GM21619 (cell line): ENCODE measurements around the gene HSPB1.
"Not testable (repeated sequence)": the region's sequence is repeated elsewhere in the genome, so short reads cannot be mapped to it uniquely, and the experiment has no call there.

ENCODE experiments used
- ATAC-seq: cut with Tn5 transposase; IDR thresholded peaks from one replicate; pipeline ENCODE4 v1.9.1; 2021; ENCODE audit not compliant: unreplicated experiment

Gene HSPB1

DNA sequence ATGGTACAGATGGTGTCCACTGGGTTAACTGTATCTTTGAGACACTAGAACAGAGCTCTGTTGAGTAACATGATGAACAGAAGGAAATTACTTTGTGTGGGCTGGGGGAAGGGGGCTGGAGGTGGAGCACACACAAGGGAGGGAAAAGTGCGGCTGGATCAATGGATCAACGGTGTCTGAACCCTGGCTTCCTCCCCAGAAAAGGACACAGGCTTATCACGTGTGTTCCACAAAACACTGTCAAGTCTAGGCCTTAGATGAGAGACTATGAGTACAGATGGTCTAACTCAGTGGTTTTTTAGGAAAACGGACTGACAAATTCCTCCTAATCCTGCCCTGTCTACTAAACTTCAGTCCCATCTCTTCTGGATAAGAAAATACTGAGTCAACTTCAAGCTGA lies 27.8 kb downstream of the HSPB1 start:
- ATAC-seq = no peak

DNA sequence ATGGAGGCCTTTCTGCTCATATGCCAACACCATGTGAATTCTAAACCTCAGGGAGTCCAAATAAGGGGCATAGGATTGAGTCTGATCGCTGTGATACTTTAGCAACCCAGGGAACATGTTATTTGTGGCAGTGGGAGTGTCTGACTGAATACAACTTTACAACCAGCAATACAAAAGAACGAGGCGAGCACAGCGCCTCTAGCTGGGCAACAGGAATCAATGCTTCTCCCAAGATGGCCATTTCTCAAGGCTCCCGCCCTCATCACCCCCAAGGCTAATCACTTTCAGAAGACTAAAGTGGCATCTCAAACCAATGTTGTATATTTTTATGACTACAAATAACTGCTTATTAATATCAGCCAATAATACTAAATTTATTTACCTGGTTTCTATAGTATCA lies 28.2 kb downstream of the HSPB1 start:
- no peak for ATAC-seq

DNA sequence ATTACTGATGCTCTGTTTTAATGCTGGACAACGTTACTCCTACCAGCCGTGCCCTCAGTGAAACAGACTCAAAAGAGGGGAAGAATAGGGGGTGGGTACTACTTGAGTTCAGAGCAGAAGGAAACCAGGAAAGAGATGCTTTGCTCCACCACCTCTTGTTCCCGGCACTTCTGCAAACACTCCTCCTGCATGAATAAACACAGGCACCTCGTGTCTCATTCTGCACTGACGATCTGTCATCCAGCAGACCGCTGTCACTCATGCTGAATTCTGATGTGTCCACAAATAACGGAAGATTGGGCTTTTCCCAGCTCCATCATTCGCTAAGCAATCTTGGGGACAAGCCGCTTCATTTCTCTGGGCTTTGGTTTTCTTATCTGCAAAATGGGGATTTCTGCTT lies 29.6 kb downstream of the HSPB1 start:
- no peak for ATAC-seq

GRCh38 chr7:76333511-76334101 lies 31.1 kb downstream of the HSPB1 start:
- ATAC-seq = no peak

DNA sequence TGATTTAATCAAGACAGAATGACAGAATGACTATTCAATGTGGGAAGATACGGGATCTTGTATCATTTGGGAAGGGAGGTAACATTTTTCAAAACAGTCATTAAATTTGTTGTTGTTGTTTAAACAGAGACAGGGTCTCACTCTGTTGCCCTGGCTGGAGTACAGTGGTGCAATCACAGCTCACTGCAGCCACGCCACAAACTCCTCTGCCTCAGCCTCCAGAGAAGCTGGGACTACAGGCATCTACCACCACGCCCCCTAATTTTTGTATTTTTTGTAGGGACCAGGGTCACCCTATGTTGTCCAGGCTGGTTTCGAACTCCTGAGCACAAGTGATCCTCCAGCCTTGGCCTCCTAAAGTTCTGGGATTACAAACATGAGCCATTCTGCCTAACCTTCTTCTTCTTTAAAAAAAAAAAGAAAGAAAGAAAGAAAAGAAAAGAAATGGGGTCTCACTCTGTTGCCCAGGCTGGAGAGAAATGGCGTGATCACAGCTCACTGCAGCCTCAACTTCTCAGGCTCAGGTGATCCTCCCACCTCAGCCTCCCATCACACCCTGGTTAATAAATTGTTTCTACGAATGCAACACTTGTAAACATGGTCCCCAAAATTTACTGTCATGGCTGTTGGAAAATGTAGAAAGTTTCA lies 32.0 kb downstream of the HSPB1 start:
- ATAC-seq = no peak

- not testable (repeated sequence) for ATAC-seq
These were observed 32.9 kb downstream of the HSPB1 start for GRCh38 chr7:76335417-76335816.

GRCh38 chr7:76336094-76336493 lies 33.6 kb downstream of the HSPB1 start:
- no peak for ATAC-seq

- ATAC-seq = no peak
These were observed 34.7 kb downstream of the HSPB1 start for GRCh38 chr7:76337147-76337546.

- ATAC-seq = no peak
These were observed 36.0 kb downstream of the HSPB1 start for GRCh38 chr7:76338298-76339084.

GRCh38 chr7:76340617-76341131 lies 38.2 kb downstream of the HSPB1 start:
- ATAC-seq = no peak

DNA sequence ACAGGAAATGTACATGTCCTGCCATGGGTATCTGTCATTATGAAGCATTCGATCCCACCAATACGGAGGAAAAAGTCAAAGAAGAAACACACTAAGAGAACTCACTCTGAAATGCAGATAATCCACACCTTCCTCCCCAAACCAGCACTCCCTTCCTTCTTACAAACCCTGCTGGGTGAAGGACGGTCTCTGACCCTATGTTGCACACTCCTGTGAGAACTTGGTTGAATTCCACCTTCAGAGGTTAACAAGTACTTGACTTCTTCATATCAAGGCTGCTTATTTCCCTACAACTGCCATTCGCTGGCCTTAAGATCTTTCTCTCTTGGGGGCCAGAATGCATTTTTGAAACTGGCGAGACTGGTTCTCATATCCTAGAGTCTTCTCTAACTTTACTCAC lies 39.7 kb downstream of the HSPB1 start:
- no peak for ATAC-seq

DNA sequence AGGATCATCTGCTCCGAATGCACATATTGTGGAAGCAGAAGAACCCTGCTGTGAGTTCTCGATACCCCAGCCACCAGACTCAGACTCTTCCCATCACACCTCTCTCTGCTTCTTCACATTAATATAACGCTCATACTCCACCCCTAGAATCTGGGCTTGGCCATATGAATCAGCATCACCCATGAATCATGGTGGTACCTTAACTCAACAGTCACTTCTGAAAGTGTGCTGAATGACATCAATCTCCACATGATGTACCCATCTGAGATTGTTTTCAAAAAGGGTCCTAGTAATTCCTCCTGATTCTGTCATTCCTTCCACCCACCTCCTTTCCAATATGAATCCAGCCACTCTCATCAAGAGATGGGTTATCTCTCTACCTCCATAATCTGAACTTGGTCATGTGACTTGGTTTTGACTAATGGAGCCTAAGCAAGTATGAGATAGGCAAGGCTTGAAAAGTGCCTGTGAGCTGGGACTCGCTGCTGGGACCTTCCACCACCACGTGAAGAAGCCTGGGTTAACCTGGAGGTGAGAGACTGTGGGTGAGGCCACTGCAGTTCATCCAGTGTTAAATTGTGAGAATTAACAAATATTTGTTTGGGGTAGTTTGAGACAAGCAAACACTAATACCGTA lies 40.9 kb downstream of the HSPB1 start:
- no peak for ATAC-seq

DNA sequence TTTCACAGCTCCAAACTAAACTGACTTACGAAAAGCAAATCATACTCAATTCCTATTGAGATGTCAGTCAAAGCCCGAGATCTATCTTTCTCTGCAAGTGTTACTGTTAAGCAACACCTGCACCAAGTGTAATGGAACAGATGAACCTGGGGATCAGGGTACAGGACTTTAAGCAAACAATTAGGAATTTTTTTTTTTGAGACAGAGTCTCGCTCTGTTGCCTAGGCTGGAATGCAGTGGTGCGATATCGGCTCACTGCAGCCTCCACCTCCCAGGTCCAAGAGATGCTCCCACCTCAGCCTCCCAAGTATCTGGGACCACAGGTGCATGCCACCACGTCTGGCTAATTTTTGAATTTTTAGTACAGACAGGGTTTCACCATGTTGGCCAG lies 41.5 kb downstream of the HSPB1 start:
- ATAC-seq = no peak

DNA sequence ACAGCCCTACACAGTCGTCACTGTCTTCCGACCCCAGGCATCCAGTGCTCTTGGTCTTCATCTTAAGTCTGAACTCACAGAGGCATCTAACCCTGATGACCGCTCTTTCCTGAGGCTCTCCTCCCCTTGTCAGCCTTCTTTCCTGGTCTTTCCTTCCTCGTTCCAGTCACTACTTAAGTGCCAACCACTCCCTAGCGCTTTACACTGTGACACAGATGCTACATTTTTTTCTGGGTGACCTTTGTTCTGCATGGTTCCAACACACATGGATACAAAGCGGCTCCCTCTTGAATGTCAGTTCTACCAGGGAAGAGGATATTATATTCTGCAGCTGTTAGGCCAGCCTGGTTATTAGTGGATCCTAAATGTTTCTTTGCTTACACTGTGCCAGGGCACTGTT lies 43.6 kb downstream of the HSPB1 start:
- ATAC-seq = no peak

- no peak for ATAC-seq
These were observed 44.3 kb downstream of the HSPB1 start for GRCh38 chr7:76346778-76347177.

GRCh38 chr7:76347710-76348109 lies 45.2 kb downstream of the HSPB1 start:
- no peak for ATAC-seq

DNA sequence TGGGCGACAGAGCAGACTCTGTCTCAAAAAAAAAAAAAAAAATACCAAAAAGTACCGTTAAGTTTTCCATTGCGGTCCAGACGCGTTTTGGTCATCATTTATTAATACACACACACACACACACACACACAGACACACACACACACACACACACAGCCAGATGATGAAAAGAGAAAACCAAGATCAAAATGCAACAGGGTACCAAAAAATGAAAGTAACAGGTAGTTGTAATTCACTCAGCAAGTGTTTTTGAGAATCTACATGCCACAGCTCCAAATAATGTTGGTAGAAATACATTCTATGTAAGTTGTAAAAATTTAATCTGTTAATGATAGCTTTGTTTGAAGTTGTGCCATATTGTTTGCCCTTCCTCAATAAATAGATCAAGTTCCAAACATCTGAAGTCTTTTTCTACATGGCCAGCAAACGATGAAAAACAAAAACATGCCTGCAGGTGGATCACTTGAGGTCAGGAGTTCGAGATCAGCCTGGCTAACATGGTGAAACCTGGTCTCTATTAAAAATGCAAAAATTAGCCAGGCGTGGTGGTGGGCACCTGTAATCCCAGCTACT lies 46.9 kb downstream of the HSPB1 start:
- ATAC-seq = no peak

- no peak for ATAC-seq
These were observed 48.9 kb downstream of the HSPB1 start for GRCh38 chr7:76351372-76351771.

- no peak for ATAC-seq
These were observed 49.7 kb downstream of the HSPB1 start for GRCh38 chr7:76352193-76352592.

DNA sequence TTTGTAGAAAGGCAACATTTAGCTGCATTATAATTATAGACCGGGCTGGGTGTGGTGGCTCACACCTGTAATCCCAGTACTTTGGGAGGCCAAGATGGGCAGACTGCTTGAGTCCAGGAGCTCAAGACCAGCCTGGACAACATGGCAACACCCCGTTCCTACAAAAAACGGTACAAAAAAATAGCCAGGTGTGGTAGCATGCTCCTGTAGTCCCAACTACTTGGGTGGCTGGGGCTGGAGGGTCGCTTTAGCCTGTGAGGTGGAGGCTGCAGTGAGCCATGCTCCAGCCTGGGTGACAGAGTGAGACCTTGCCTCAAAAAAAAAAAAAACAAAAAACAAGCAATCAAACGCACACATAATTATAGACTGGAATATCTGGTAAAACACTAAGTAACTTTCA lies 51.3 kb downstream of the HSPB1 start:
- no peak for ATAC-seq
